ENCODE results near the gene MINDY3.
"Not testable (repeated sequence)": the region's sequence is repeated elsewhere in the genome, so short reads cannot be mapped to it uniquely, and the experiment has no call there.

Gene MINDY3

DNA sequence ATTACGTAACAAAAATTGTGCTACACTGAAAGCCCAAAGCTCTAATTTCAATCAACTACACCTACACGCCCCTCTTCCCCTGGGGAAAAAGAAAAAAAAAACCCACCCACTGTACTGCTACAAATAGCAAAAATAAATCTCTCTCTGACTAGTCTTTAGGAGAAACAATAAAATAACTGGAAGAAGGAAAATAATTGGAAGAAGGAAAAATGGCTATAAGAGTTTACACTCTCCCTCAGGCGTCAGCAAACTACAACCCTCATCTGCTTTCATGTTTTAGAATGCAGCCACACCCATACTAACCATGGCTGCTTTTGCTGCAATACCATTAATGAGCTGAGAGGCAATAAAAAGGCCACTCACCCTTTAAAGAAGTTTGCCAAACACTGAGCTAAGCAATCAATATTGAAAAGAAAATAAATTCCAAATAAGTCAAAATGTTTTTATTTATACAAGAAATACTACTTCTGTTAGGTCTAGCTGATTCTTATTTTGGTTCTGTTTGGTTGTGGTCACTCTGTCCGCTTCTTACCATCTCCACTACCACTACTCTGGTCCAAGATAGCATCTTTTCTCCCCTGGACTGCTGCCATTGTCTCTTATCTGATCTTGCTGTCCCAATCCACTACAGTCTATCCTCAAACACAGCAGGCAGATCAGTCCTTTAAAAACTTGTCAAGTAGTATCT lies 3.8 kb downstream of the MINDY3 start:
- no peak for DNase-seq

DNA sequence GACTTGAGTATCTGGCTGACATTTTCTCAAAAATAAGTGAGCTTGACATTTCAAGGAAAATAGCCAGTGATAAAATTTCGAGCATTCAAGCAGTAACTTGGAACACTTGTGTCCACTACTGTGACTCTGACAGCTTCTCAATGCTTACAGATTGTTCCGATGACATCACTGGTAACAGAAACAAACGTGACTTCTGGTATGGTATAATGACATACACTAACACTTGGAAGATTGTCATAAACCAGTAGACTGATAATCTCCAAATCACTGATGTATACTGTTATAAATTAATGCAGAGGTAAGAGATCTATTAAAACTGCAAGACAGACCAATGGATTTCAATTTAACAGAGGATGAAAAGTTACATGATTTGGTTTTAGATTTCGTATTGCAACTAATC lies 6.5 kb downstream of the MINDY3 start:
- no peak for DNase-seq

DNA sequence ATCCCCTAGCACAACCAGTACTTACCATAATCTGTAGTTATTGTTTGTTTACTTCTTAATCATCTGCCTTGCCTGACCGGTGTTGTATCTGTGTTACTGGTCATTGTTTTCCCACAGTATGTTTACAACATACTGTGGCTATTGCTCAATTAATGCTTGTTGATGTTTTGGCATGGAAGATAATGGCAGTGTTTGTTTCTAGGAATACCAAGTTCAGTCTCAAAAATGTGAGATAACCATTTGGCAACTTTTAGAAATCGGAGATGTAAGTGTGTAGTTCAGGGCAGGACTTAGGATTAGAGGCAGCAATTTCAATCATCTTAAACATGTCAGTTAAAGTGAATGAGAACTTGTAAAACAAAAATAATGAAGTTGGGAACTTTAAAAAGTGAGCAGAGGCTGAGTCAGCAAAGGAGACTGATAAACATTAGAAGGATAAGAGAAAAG lies 8.2 kb downstream of the MINDY3 start:
- no peak for DNase-seq

DNA sequence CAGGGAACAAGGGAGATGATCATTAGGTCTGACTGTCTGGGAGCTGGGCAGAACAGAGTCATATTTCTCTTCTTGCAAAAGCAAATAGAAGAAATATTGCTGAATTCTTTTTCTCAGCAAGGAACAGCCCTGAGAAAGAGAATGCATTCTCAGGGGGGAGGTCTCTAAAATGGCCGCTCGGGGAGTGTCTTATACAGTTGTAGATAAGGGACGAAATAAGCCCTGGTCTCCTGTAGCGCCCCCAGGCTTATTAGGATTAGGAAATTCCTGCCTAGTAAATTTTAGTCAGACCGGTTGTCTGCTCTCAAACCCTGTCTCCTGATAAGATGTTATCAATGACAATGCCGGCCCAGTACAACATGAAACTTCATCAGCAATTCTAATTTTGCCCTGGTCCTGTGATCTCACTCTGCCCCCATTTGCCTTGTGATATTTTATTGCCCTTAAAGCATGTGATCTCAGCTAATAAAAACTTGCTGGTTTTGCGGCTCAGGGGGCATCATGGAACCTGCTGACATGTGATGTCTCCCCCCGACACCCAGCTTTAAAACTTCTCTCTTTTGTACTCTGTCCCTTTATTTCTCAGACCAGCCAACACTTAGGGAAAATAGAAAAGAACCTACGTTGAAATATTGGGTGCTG lies 9.8 kb downstream of the MINDY3 start:
- DNase-seq: not testable (repeated sequence)

DNA sequence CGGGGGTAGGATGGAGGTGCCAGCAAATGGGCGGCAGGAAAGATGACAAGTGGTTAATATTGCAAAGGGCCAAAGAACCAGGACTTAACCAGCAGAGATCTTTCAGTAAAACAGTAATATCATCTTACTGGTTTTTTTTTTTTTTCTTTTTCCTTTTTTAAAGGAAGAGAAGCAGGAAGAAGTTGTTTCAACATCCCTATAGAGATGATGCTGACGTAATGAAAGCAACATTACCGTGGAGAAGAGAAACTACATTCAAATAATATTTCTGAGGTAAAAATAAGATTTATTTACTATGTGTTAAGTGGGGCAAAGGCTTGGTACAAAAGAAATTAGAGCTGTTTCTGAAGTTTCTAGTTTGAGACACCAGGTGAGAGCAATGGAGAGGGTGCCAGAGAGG lies 11.0 kb downstream of the MINDY3 start:
- DNase-seq: no peak

DNA sequence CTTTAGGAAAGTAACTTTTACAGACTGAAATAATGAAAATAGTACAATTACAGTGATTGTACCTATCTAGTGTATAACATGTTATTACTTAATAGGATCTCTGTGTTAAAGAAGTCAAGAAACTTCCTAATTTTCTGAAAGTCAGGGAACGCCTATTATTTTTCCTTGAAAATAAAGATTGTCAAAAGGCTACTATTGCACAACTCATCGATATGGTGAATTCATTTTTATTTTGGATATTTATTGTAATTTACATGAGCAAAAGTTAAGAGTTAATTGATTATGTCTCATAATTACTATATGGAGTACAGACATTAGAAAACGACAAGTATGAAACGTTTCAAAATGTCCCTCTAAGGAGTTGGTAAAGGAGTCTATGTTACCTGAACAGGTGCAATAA lies 12.8 kb downstream of the MINDY3 start:
- no peak for DNase-seq

DNA sequence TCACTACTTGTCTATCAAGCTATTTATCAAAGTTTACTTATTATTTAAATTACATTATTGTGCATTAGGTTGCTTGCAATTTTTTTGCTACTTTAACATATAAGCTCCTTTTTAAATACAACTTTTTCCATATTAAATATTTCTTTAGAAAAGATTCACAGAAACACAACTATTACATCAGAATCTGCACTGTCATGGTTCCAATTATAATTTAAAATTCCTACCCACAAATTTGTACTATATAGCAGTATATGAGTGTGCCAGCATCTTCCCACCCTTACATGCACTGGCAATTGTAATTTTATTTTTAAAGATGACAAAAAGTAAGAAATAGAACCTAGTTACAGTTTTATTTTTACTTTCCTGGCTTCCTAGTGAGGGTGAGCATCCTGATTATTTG lies 15.8 kb downstream of the MINDY3 start:
- no peak for DNase-seq

DNA sequence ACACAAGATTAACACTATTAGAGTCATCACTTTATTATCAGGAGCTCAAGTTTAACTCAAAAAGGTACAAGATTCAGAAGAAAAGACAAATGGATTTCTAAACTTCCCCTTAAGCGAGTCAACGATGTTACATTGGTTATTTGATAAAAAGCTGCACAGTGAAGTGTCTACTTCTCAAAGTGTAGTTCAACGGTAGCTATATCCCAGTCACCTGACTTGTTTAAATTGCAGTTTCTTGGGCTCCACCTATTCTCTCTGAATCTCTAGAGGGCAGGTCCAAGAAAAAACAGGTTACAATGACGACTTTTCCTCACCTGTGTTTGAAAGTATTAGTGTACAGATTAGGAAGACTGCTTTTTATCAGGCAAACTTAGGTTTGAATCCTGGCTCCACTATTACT lies 16.6 kb downstream of the MINDY3 start:
- no peak for DNase-seq

DNA sequence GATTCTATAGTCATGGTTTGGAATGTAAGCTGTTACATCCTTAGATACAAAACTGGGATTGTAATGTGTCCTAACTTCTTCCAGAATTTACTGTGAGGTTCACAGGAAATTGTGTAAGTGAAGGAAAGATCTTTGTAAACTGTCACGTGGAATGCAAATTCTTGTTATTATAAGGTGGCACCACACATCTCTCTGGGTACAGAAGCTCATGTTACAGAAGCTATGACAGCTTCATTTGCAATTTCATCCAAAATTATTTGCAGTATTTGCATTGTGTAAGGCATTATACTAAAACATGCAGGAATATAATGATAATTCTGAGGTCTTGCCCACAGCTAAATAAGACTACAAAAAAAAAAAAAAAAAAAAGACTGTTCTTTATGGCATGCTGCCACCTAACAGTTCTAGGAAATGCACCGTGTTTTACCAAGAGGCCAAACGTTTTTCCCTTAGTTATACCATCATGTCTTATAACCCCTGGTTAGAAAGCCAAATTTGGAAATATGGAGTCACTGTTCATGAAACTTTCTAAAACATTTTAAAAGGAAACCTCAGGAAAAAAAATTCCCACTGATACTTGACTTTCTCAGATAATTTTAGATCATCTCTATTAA lies 17.6 kb downstream of the MINDY3 start:
- DNase-seq: no peak

DNA sequence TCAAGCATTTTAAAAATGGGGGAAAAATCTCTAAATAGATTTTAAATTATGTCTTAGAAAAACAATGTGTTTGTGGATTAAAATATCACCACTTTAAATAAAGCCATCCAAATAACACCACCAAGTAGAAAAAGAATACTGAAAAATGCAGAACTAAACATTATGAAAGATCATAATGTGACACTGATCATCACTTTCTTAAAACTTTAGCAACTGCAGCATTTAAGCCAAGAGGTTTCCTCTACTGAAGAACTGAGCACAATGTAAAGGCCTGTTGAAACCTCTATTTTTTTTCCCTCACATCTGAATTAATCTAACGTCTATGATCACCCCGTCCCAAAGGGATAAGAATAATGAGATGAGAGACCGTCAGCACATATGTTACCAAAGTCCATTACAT lies 18.6 kb downstream of the MINDY3 start:
- DNase-seq: no peak

DNA sequence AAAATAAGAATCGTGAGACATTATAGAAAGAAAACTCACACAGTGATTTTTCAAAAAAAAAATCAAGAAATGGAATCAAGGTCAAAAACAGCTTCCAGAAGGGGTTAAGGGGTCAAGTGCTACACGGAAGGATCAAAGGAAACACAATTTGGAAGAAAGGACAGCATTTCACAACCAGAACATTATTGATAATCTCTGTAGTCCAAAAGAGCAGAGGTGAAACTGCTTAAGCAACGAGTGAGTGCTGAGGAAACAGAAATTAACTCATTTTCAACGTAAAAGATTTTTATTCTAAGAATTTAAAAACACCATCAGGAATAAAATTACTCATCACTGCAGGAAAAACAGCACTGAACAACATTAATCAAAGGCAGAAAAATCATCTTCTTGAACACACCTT lies 23.5 kb downstream of the MINDY3 start:
- no peak for DNase-seq

DNA sequence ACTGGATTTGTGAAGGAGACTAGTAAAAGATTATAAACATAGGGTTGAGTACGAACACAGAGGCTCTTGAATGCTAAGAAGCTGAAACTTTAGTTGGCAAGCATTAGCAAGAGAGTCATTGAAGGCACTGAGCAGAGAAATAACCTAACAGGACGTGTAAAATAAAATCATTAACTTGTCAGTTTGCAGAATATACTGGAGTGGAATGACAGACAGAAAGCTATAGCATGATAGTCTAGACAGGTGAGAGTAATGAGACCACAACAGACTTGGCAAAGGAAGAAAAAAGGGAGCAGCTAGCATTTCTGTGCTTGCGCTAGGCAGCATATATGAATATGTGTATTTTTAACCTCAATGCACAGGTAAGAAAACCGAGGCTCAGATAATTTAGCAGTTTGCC lies 30.8 kb downstream of the MINDY3 start:
- DNase-seq: no peak

DNA sequence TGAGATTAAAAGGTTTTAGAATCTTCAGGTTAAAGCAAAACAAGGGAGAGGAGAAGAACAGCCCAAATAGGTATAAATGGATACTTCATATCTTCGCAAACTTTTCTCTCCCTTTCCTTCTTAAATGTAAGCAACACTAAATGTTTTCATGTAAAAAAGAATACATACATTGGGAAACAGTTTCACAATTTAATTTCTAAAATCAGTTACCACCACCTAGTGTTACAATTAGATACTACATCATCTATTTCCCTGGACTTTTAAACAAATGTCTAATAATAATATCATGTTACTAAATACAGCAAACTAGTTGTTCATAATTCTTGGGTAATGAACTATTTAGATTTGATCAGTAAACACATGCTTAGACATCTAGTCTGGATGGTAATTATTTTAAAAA lies 35.8 kb downstream of the MINDY3 start:
- no peak for DNase-seq

DNA sequence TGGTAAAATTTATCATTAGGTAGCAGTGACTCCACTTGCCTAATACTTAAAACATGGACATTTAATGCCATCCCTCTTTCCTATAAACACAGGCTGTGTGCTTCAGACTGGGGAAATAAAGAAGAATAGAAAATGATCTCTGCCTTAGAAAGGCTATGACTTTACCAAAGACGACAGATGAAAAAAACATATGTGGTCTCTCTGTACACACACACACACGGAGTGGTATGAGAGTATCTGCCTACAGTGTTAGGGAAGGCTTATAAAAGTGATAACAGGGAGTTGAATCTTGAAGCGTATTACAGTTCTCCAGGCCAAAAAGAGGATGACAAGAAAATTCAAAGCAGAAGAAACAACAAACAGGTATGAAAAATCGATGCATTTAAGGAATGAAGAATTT lies 38.2 kb downstream of the MINDY3 start:
- no peak for DNase-seq

DNA sequence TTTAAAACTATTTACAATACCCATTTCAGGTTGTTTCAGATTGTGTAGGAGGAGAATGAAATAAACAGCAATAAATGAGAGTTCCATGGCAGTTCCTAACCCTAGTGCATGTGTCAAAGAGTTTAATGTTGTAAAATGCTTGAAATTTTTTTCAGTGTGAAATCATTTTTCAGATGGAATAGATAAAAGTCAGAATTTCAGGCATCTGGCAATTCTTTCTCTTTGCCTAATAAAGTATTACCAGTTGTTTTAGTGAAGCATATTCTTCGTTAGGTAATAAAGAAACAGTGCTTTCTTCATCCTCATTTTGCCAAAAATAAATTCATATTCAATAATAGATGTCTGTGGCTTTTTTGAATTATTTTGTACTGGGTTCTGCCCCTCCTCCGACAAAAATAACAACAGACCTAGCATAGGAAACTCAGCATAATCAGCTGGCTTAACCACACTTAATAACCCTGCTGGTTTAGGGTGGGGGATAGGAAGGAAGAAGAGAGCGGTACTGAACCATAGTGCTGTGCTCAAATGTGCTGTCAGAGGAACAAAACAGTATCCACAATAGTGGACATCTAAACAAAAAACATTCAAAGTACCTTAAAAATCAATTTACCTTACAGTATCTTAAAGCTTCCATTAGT lies 39.1 kb downstream of the MINDY3 start:
- no peak for DNase-seq

DNA sequence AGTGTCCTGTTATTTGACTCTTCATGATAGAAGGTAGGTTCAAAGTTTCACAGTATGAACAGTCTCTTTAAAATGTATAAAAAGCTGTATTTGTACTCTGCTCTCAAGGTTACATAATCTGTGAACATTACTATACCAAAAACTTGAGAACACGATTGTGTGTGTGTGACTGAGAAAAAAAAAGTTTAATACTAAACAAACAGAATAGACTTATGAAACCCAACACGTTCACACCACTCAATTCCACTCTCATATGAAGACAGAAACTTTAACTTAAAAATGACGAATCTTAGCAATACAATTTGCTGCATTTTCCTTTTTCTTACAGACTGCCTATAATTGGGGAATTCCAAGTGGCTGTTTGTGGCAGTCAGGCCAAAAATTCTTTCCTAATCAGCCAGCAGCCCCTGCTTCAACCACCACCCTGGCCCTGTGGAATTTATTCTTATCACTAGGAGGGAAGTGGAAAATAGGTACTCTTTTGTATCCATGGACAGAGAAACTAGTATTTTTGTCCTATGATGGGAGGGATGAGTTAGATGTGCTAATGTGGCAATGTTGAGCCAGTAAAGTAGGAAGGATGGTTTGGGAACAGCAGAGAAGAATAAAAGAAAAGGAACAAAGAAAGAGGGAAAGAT lies 42.8 kb downstream of the MINDY3 start:
- DNase-seq: no peak

DNA sequence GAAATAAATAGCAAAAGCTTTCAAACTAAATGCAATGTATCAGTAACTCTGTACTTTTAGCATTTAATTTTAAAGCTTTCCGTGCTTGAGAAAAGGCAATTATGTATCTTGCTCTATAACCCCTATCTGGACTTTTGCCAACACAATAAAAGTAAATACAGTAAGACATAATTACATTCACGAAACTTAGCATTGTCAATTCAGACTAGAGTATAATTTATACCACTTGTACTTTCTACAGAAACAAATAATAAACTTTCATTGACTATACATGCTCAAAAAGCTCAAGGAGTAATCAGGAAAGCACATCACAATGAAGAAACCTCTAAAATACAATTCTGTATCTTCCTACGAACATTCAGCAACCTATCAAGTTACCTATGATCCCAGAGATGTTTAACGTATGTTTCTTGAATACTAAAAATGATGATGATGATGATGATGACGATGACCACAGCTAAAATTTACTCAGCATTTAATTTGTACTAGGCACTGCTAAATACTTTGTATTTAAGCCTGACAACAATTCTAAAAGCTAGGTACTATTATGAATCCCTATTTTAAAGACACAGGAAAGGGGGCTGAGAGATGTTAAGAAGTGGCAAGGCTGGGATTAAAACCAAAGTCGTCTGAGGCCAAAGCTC lies 44.9 kb downstream of the MINDY3 start:
- DNase-seq: no peak

DNA sequence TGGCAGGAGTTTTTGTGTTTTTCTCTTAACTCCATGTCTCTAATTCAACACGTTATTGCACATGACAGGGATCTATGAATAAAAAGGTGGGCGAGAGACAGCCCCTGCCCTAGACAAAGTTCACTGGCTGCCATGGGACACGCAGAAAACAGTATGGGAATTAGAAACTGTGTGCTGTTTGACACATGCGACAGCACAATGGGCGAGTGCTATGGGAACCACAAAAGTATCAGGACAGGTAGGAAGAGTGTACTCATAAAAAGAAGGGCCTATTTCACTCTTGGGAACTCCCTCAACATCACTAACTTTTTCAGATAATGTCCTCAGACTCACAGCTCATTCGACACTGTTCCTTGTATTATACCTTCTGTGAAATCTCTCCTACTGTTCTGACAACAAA lies 45.7 kb downstream of the MINDY3 start:
- no peak for DNase-seq

DNA sequence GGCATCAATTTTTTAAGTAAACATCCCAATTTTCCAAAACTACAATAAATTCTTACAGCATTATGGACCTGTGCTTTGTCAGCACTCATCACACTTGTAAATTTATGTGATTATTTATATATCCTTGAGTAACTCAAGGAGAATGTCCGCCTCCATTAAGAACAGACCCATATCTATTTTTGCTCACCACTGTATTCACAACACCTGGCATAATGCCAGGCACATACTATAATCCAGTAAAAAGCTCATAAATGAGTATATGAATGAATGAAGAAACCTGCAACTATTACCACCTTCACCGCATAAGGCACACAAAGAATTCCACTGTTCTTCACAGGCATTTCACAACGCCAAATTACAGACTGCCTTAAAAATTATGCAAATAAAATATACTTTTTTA lies 46.9 kb downstream of the MINDY3 start:
- DNase-seq: no peak

DNA sequence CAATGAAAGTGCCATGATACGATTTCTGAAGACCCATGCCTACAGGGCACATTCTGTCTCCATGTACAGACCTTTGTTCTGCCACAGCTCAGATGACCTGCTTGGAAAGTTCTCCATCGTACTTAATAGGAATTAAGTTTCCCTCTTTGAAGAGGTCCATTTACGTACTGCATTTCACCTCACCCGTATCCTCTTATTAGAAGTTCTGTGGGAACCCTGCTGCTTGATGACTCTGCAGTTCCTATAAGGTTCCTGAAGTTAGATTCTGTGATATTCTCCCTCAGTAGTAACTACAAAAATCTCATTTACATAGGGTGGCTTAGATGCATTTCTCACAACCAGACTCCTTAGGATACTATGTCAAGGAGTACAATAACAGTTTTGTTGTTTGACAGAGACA lies 50.9 kb downstream of the MINDY3 start:
- DNase-seq: no peak

DNA sequence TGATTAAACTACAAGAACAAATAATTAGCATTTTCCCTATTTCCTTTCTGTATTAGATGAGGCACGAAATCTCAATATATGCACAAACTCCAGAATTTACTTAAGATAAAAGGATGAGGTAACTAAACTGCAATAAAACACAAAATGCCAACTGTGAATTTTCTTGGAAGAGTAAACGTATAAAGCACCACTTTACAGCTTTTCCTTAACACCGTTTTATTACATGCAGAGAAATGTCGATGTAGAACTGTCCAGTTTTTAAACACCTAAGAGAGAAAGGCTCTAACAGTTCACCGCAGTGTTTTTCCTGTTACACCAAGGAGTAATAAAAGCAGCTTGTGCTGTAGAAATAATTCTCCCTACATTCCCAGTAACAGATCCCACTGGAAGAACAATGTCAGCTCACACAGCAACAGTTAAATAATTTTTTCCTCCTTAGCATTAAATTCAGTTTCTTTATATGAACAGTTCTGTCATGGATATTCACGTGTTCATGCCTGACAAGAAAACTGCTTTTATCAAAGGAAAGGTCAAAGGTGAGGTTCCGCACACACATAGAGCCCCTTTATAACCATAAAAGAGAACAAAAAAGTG lies 52.0 kb downstream of the MINDY3 start:
- DNase-seq: no peak

All from amygdala (tissue), 56 donors.